ENCODE data around the gene CNOT4.

CNOT4 gene

GRCh38 chr7:135391514-135391913 is 118.4 kb downstream of the CNOT4 start:
- DNase-seq, result no peak

DNA sequence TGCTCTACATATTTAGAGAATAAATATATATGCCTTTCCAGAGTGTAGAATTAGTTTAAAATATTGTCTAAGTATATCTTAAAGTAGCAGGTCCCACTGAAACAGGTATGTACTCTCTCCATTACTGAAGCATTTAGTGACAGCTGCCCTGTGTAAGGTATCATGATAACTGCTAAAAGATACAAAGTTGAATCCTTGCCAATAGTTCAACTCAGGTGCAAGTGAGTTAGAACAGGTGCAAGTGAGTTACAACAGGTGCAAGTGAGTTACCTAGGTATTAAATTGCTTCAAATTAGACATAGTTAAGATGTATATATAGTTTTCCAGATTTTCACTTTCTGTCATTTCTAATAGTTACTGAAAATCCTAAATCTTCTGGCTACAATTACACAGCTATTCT is 119.1 kb downstream of the CNOT4 start:
- no peak for DNase-seq

DNA sequence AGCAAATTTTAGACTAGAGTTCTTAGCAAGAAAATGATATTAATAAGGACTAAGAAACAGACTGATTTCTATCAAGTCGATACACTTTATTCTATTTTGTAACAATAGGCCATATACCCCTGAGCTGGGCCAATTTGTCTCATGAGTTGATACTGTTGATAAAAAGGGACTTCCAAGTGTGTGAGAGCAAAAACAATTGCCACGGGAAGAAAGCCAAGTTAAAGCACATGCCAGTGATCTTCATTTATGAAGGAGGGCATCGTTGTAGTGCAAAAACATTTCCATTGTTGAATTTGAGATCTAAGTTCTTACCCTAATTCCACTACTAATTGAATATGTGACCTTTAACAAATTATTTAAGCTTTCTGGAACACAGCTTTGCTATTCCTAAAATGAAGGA is 119.9 kb downstream of the CNOT4 start:
- no peak for DNase-seq

DNA sequence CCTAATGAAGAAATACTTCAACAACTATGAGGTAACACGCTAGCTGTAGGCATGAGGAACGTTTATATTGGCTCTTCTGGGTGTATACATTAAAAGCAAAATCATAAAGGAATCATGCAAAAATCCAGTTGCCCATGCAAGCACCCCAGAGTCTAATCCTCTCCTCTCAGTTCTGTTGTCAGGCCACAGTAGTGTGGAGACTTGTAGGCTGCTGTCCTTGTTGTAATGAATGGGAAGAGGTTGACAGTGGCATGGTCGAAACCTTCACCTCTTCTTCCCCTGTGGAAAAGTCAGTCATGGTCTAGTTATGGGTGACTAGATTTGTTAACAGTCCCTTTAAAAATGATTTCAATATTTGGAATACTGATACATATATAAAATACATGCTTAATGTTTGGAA is 121.3 kb downstream of the CNOT4 start:
- no peak for DNase-seq

- no peak for DNase-seq
These were observed 123.1 kb downstream of the CNOT4 start for GRCh38 chr7:135386776-135387175.

DNA sequence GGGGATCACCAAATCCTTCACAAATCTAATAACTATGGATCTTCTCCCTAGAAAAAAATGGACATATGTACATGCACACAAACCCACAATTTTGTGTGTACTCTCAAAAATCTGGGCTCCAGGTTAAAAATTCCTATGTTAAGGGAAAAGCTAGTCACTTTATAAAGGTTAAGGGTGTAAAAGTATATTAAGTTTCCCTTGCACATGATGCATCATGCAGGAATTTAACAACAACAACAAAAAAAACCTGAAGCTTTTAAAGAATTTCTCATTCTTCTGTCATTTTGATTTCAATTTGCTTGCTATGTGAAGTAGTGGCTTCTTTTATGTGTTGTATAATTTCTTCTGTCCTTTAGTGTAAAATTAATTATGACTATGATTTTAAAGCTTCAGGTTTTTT is 123.7 kb downstream of the CNOT4 start:
- DNase-seq, result no peak

DNA sequence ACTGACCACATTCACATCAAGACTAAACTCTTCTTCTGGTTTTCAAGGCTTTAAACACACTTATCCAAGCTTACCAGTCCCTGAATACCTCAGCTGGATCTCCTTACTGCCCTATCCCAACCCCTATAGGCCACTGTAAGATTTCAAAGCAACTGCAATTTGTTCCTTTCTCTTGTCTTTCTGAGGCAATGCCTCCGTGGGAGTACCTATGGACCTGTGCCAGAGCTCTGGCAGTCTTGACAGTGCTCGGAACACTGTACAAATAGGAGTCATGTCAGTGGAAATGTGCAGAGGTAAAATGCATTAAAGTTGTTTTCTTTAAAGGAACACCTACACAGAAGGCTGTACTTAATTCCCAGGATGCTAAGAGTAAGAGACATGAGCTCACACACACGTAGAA is 124.7 kb downstream of the CNOT4 start:
- no peak for DNase-seq

DNA sequence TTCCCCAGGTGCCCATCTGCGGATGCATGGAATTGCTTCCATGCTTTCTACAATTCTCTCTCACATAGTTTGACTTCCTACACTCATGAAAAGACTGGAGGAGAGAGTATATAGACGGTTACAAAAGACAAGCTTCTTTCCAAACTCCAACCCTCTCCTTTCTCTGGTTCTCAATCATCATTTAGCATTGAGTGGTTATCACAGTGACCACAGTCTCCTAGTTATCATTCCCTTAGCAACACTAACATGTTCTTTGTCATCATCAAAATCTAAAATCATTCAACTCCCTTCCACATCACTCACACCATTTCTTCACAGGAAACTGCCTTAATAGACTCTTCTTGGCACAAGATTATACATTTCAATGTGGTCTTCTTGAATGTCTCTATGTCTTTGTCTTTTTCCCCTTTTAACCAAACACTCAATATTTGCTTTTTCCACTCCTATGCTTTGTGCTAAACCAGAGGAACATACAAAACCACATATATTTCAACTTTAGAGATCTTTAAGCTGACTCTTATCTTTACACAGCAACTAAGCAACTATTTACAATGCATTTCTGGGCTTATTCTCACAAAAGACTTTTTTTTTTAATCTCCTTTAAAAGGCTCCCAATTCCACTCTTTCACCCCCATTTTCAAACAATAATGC is 126.3 kb downstream of the CNOT4 start:
- no peak for DNase-seq

DNA sequence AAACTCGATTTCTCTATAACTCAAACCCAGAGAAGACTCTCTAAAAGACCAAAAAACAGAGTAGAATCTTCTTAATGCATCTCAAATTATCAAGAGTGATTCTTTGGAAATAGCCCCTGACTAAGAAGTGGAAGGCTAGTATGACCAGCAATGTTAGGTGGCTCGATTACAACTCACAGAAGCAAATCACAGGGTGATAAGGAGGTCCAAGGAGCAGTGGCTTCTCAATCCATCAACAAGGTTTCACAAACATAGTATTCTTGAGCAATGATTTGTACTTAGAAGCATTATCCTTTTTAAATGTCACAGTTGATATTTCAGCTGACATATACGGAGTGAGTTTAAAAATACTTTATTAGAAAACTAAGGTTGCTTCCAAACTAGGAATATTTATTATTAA is 127.7 kb downstream of the CNOT4 start:
- no peak for DNase-seq

- no peak for DNase-seq
These were observed 128.5 kb downstream of the CNOT4 start for GRCh38 chr7:135381369-135381768.

DNA sequence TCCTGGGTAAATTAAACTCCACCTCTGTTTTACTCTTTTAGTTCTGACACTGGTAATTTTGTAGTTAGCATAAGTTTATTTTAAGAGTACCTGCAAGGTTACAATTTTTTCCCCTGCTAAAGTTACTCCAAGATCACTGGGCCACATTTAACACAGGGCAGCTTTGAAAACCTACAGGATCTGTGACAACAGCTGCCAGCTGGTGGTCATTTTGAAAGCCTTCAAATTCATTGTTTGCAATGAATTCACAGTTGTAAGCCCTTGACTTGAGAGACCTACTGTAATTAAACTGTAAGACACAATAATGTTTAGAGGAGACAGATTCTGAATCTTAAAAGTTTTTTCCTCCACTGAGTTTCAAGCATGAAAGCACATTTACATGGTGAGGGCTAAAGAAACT is 129.6 kb downstream of the CNOT4 start:
- DNase-seq, result no peak

- DNase-seq, result no peak
These were observed 132.7 kb downstream of the CNOT4 start for GRCh38 chr7:135377171-135377570.

DNA sequence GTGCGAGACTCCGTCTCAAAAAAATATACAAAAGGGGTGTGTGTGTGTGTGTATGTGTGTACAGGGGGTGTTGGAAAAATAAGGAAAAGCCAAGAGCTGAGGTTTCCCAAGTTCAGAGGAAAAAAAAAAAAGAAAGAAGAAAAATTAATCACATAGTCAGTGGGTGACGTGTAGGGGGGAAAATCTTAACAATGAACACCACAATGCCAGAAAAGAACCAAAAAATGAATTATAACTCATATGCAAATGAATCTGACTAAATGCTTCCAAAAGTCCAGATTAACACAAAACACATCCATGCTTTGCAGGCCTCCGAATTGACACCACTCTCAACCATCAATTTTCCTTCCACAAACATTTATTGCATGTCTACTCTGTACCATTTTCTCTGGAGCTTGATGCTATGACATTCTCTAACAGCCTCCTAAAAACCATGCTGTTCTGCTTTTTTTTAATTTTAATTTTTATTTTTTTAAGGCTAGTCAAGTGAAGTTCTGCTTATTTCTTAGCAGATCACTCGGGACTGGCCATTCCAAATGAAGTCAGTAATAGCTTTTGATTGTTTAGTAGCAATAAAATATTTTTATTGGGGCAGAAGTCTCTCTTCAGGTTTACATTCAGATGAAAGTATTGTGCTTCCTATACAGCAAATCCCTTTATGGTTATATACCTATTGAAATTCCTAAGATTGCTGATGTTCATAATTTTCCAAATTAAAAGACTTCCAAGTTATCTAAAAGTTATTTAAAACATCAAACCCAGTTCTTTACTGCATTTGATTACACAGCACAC is 133.8 kb downstream of the CNOT4 start:
- DNase-seq, result no peak

GRCh38 chr7:135374736-135375135 is 135.2 kb downstream of the CNOT4 start:
- DNase-seq, result no peak

- DNase-seq, result no peak
These were observed 137.7 kb downstream of the CNOT4 start for GRCh38 chr7:135372222-135372621.

DNA sequence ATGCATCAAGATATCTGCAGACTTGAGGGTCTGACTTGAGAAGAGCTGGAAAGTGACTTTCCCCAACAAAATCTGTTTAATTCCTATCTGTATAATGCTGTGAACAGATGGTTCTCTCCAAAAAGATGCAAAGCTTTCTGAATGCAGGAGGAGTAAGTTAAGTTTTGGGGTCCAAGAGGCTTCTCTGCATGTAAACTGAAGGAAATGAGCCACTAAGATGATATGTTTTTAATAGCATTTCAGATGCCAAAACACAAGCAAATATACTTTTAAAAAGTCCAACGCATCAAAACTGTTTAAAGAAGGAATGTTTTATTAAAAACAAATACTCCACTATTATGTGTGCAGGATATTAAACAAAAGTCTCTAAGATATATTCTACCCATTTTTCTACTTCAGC is 139.2 kb downstream of the CNOT4 start:
- DNase-seq, result no peak

DNA sequence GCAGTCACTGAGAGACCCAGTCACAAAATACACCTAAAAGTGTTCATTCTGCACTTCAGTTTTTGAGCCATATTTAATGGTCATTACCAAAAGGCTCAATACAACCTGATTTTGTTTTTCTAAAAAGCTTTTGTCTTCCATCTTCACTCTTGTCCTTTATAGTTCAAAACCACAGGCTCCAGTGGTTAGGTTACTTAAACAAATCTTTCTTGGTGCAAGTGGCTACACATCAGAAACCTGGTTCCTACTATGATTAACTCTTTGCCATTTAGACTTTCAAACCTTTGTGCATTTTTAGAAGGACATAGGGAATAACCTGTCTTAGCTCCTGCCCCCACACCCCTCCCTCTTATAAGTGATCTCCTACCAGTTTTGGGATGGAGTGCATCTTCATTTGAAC is 140.5 kb downstream of the CNOT4 start:
- no peak for DNase-seq

DNA sequence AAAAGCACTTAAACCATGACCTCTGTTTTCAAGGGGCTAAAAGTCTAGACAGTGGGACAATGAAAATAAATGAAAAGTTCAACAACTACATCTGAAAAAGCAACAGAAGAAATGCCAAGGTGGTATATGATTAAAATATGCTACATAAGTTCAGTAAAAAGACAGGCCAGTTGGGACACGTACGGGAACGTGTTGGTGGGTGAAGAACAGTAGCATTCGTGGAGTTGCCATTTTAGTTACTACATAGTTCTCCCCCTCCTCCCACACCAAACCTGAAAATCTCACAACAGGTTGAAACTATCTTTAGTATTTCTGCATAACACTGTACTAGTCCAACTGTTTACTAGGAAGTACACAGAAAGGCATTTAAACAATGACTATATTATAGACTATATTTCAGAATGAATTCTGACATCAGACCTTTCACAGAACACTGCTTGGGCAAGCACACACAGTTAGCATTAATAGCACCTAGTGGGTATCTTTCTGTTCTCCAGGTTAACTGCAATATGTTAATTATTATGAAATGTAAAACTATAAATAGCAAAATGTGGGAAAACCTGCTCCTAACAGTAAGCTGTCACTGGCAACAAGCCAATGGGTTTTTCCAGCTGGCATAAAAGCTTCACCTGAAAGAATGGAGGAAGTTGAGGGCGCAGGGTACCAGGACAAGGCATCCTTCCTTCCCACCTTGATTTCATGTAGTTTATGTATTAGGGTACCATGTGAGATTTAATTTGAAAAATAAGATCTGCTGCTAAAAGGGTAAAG is 141.3 kb downstream of the CNOT4 start:
- no peak for DNase-seq

DNA sequence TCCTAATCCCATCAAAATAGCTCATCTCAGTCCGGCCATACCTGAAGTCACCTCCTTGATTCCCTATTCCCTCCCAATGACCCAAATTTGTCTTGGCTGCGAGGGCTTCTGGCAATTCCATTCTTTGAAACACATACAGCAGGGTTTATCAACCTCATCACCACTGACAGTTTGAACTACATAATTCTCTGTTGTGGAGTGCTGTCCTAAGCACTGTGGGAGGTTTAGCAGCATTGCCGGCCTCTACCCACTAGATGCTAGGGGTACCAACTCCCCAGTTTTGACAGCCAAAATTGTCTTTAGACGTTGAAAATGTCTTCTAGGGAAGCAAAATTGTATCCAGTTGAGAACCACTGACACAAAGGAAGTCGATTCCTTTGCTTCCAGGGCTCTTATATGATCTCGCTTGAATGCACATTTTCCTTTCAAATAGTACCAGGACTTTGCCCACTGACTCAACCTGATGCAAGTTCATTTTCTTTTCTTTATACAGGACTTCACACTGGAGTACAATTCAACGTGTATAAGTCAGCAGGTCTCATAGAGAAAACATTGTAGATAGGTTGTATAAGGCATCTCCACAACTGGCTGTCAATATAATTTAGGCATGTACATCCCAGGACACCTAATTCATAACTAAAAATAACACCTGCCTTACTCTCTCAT is 142.9 kb downstream of the CNOT4 start:
- no peak for DNase-seq

GRCh38 chr7:135365721-135366120 is 144.2 kb downstream of the CNOT4 start:
- no peak for DNase-seq

DNA sequence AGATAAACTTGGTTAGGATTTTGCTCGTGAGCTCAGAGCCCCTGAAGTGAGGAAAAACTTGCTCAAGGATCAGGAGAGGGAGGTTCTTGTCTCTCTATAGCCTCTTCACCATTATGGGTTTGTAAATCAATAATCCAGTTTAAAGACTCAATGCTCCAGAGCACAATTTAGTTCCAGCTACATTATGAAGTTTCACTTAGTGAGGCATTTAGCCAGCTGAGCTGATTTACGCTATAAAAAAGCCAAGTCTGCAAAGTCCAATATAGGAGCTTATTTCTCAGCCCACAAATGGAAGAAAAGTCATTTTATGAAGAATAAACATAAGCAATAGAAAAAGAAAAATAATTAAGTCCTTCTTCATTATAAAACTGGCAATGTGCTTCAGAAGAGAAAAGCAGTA is 145.7 kb downstream of the CNOT4 start:
- DNase-seq, result no peak

DNA sequence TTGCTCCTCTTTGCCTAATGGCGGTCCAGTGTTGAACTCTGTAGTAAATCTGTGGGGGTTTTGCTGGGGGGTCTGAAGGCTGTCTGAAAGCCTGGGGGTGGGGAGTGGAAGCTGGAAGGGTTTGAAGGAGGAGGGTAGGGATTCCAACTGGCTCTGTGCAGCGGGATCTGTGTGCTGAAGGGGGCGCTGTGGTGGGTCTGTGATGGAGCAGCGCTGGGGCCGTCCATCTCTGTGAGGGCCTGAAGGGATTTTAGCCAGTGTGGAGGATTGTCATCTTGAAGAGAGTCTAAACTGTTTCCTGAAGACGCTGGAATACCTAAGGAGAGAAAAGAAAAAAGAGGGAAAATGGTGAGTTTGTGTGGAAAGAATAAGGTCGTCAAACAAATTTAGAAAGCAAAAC is 147.0 kb downstream of the CNOT4 start:
- no peak for DNase-seq

DNA sequence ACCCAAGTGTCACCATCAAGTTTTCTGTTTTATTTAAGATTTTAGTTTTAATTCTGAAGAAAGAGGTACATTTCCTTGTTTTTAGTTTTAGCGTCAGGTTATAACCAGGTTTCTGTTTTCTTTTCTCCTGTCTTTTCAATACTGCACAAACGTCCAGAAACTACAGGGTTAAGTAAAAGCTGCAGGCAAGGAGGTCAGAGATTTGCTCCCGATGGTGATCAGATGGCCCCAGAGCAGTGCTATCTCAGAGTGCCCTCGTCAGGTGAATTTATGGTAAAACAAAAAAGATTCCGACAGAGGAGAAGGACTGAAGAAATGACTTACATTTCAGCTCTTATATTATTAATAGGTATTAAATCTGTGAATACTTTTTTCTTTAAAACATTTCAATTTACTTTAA is 148.1 kb downstream of the CNOT4 start:
- DNase-seq, result no peak

- no peak for DNase-seq
These were observed 150.3 kb downstream of the CNOT4 start for GRCh38 chr7:135359615-135360014.

All from NCI-H510A (cell line).